Jurkat, Clone E6-1 (cell line): ENCODE measurements around the gene GRN.
A peak's percentile ranks its signal among the peaks of the same experiment; 100 is the strongest.
"Not testable (repeated sequence)": the region's sequence is repeated elsewhere in the genome, so short reads cannot be mapped to it uniquely, and the experiment has no call there.

Experiments used
- DNase-seq: peaks from one replicate; pipeline ENCODE4 v3.0.0-alpha.2; 2011; ENCODE audit warnings: low read depth, low spot score
- H3K4me3 ChIP-seq: 2 replicates; pipeline ENCODE4 v1.5.1; 2011; ENCODE audit warnings: mild to moderate bottlenecking, low read length, control low read depth, moderate library complexity

Gene GRN

GRCh38 chr17:44338702-44339101 lies 6.4 kb upstream of the GRN start:
- no peak for DNase-seq

GRCh38 chr17:44340553-44340952 lies 4.5 kb upstream of the GRN start:
- H3K4me3 ChIP-seq, DNase-seq: not testable (repeated sequence)

More at GRCh38 chr17:44338702-44339101, 6.4 kb upstream of the GRN start:
- no peak overlapping the region for H3K4me3 ChIP-seq

GRCh38 chr17:44343510-44344209 lies 1.4 kb upstream of the GRN start:
- DNase-seq: no peak
- H3K4me3 ChIP-seq: no peak overlapping the region

- H3K4me3 ChIP-seq: peak overlapping the region; percentile 90
- DNase-seq: peak; percentile 43
Measured at GRCh38 chr17:44345454-44346026, 438 bp downstream of the GRN start.

- DNase-seq: no peak
- peak overlapping the region; percentile 90 for H3K4me3 ChIP-seq
Measured at GRCh38 chr17:44346064-44346844, 1.2 kb downstream of the GRN start.

- H3K4me3 ChIP-seq, DNase-seq: not testable (repeated sequence)
Measured at GRCh38 chr17:44347206-44348055, 2.3 kb downstream of the GRN start.

GRCh38 chr17:44348234-44348987 lies 3.3 kb downstream of the GRN start:
- H3K4me3 ChIP-seq: no peak overlapping the region
- no peak for DNase-seq

GRCh38 chr17:44348988-44349364 lies 3.9 kb downstream of the GRN start:
- DNase-seq: no peak
- no peak overlapping the region for H3K4me3 ChIP-seq

GRCh38 chr17:44349553-44350070 lies 4.5 kb downstream of the GRN start:
- DNase-seq: no peak
- no peak overlapping the region for H3K4me3 ChIP-seq

GRCh38 chr17:44350733-44351226 lies 5.7 kb downstream of the GRN start:
- peak; percentile 54 for DNase-seq
- H3K4me3 ChIP-seq: no peak overlapping the region

GRCh38 chr17:44351464-44351863 lies 6.4 kb downstream of the GRN start:
- no peak overlapping the region for H3K4me3 ChIP-seq
- DNase-seq: no peak

- no peak for DNase-seq
Measured at GRCh38 chr17:44351961-44352827, 7.1 kb downstream of the GRN start.

GRCh38 chr17:44352828-44353671 lies 7.9 kb downstream of the GRN start:
- no peak for DNase-seq
- no peak overlapping the region for H3K4me3 ChIP-seq

More at GRCh38 chr17:44351961-44352827, 7.1 kb downstream of the GRN start:
- no peak overlapping the region for H3K4me3 ChIP-seq

GRCh38 chr17:44353672-44354331 lies 8.7 kb downstream of the GRN start:
- DNase-seq: no peak
- H3K4me3 ChIP-seq: no peak overlapping the region

GRCh38 chr17:44354582-44355561 lies 9.8 kb downstream of the GRN start:
- H3K4me3 ChIP-seq: no peak overlapping the region
- no peak for DNase-seq
